HG02588 (cell line): ENCODE results near the gene NCCRP1.

Source experiments
- ATAC-seq: cut with Tn5 transposase; IDR thresholded peaks from one replicate; pipeline ENCODE4 v1.9.1; 2021; ENCODE audit warnings: mild to moderate bottlenecking, moderate library complexity; ENCODE audit not compliant: unreplicated experiment

The NCCRP1 gene

GRCh38 chr19:39178296-39179006 lies 18.3 kb upstream of the NCCRP1 start:
- ATAC-seq = no peak

GRCh38 chr19:39179754-39180153 lies 17.0 kb upstream of the NCCRP1 start:
- ATAC-seq = no peak

GRCh38 chr19:39180749-39181148 lies 16.0 kb upstream of the NCCRP1 start:
- ATAC-seq = no peak

- ATAC-seq = no peak
These were observed 15.1 kb upstream of the NCCRP1 start for GRCh38 chr19:39181500-39182173.

GRCh38 chr19:39182174-39182505 lies 14.6 kb upstream of the NCCRP1 start:
- no peak for ATAC-seq

GRCh38 chr19:39183104-39183503 lies 13.7 kb upstream of the NCCRP1 start:
- no peak for ATAC-seq

- no peak for ATAC-seq
These were observed 10.4 kb upstream of the NCCRP1 start for GRCh38 chr19:39186391-39186790.

- ATAC-seq = no peak
These were observed 9.2 kb upstream of the NCCRP1 start for GRCh38 chr19:39187552-39187943.

GRCh38 chr19:39188960-39189359 lies 7.8 kb upstream of the NCCRP1 start:
- ATAC-seq = no peak

- no peak for ATAC-seq
These were observed 6.0 kb upstream of the NCCRP1 start for GRCh38 chr19:39190768-39191167.

- no peak for ATAC-seq
These were observed 3.9 kb upstream of the NCCRP1 start for GRCh38 chr19:39192846-39193245.

GRCh38 chr19:39193803-39194202 lies 3.0 kb upstream of the NCCRP1 start:
- no peak for ATAC-seq

- ATAC-seq = no peak
These were observed 1.8 kb upstream of the NCCRP1 start for GRCh38 chr19:39194832-39195542.

- no peak for ATAC-seq
These were observed 1.0 kb upstream of the NCCRP1 start for GRCh38 chr19:39195755-39196154.

GRCh38 chr19:39196320-39196719 lies 444 bp upstream of the NCCRP1 start:
- ATAC-seq = no peak

- no peak for ATAC-seq
These were observed 1.0 kb downstream of the NCCRP1 start for GRCh38 chr19:39197808-39198207.

- ATAC-seq = no peak
These were observed 2.3 kb downstream of the NCCRP1 start for GRCh38 chr19:39199025-39199424.

- ATAC-seq = no peak
These were observed 3.5 kb downstream of the NCCRP1 start for GRCh38 chr19:39200066-39200802.

- ATAC-seq = no peak
These were observed 4.0 kb downstream of the NCCRP1 start for GRCh38 chr19:39200803-39201115.

GRCh38 chr19:39202998-39203355 lies 6.2 kb downstream of the NCCRP1 start:
- no peak for ATAC-seq
